ENCODE measurements around the gene TNKS1BP1.

The TNKS1BP1 gene

DNA sequence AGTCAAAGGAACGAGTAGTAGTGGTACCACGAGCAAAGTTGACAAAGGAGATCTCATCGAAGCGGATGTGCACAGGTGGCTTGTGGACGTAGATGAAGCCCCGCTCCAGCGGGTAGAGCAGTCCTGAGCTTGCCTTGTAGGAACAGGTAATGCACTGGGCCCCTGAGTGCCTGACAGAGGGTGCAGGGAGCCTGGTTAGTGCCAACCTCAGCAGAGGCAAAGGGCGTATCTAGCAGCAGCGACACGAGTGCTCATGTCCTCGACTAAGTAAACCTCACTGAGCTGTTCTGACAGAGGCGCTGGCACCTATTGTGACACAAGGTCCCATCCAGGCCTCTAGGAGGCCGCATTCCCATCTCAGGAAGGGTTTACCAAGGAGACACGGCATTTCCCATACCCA, 7.0 kb upstream of the TNKS1BP1 start:
- DNase-seq: no peak

DNA sequence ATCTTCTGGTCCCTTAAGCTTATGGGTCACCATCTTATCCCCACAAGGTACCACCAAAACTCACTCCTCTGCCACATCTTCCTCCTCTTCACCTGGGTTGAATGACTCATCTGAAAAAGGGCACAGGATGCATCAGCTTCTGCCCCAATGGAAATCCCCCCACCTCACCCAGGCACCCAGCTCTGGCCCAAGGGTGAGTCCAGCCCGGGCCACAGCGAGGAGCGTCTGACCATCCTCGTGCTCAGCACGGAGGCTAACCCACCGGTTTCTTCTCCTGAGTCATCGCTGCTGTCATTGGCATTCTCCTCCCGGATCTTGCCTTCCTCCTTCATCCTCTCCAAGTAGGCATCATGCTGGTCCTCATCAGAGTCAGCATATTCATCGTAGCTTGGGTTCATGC, 5.3 kb upstream of the TNKS1BP1 start:
- no peak for DNase-seq

DNA sequence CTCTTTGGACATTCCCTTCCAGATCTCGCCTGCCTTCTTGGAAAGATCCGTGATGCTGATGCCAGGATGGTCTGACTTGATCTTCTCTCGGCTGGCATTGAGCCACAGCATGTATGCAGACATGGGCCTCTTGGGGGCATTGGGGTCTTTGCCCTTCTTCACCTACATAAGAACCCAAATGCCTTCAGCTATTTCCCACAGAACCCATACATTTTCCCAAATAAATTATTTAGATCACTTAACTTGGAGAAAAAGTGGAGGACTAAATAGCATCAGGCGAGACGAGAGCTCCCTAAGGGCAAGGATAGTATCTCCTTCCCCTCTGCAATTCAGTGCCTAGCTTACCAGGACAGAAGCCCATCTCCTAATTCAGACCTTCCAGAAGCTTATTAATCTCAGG, 3.0 kb upstream of the TNKS1BP1 start:
- DNase-seq: no peak

DNA sequence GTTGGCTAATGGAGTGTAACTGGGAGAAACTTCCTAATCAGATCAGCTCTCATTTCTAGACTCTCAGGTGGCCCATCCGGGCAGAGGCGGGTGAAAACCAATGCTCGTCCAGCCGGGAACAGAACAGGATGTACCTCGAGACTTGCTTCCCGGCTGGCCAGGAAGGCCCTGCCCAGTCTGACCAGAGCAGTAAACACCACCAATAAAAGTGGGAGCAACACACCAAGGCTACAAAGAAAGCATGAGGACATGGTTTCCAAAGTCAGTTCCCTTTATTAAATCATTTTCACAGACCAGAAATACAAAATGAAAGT, 940 bp upstream of the TNKS1BP1 start:
- no peak for DNase-seq

DNA sequence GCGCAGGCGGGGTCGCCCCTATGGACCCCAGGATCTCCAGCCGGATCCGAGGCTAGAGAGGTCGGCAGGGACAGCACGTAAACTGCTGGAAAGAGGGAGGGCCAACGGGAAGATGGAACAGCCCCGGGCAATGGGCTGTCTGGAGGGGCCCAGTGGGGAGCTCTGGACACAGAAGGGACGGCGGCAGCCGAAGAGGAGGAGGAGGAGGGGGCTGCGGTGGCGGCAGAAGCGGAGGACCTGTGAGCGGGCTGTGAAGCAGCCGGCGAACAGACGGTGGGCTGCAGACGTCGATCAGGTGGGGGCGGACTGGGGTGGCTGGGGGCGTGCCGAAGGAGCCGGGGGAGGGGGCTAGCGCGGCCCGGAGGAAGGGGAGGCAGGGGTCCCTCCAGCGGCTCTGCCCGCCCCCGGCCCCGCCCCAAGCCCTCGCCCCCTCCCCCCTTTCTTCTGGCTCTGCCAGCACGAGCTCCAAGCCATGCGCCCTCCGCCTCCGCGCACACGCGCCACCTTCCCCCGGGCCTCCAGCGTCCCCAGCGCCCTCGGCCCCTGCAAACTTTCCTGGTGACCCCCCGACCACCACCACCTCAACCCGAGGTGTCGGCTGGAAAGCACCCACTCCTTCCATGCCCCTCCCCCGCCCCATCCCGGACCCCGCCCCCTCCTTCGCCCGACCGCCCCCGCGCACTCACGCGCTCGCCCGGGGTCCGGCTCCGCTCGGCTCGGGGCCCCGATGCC, 432 bp downstream of the TNKS1BP1 start:
- no peak for DNase-seq

DNA sequence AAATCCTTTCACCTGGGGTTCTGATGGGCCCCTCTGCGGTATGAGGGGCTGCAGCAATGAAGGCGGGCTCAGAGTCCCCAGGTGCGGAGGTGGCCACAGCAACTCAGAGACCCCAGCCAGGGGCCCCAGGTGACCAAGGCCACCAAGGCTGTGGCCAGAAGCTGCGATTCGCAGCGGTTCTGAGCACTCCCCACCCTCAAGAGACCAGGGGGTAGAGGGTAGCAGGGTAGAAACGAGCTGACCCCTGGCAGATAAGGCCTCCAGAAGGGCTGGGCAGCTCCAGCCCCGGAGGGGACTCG, 948 bp downstream of the TNKS1BP1 start:
- no peak for DNase-seq

DNA sequence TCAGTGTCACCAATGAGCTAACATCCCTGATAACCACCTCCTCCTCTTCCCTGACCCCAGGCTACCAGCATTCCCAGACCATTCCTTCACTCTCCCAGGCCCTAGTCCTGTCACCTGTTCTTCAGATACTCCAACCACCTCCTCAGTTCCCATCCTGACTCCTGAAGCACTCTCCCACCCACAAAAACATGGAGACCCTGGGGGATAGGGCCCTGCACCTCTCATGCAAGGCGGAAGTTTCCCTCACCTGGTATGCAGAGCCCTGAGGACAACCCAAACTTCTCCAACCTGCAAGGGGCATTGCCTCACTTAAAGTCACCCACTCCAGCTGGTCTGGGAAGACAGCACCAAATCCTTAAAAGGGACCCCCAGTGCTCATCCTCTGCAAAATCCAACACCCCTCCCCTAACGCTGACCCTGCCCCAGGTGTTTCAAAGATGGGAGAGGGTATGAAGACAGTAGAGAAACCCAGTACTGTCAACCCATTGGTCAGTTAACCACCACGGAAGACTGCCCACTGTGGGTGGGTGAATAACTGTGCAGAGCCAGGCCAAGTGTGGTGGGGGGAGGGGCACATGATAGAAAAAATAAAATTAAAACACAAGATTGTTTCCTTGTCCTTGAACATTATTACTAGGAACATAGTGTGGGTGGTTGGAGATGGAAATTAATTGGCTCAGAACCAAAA, 1.4 kb downstream of the TNKS1BP1 start:
- DNase-seq: no peak

DNA sequence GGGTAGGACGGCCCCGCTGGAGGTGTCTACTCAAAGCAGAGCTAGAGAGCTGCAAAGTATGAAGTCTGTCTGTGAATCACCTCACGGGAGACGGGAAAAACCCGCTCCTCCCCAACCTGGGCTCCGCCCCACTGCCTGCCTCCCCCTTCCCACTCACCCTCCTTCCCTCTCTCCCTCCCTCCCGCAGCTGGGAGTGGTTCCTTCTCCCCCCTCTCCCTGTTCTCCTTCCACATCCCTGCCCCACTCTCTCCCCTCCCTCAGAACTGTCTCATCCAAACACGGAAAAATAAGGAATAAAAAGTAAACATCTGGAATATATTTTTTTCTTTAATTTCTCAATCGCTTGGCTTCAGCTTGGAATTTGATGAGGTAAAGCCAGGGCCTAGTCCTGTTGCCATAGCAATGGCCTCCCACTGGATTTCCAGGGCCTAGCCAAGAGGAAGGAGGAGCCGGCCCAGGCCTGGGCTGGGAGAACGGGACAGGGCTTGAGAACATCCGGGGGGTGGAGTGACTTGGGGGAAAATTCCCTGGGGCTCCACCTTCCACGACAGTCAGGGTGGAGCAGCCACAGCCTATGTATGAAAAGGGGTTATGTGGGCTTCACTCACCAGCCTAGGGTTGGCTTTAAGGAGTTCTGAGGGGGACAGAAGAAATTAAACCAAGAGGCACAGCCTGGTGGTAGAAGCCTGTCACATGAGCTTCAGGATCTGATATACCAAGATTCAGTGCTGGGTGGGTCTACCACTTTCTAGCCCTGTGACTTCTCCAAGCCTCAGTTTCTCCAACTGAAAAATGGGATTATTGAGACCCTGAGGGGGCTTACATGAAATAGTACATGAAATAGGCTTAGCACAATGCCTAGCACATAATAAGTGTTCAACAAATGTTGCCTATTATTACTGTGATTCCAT, 2.2 kb downstream of the TNKS1BP1 start:
- DNase-seq: no peak

DNA sequence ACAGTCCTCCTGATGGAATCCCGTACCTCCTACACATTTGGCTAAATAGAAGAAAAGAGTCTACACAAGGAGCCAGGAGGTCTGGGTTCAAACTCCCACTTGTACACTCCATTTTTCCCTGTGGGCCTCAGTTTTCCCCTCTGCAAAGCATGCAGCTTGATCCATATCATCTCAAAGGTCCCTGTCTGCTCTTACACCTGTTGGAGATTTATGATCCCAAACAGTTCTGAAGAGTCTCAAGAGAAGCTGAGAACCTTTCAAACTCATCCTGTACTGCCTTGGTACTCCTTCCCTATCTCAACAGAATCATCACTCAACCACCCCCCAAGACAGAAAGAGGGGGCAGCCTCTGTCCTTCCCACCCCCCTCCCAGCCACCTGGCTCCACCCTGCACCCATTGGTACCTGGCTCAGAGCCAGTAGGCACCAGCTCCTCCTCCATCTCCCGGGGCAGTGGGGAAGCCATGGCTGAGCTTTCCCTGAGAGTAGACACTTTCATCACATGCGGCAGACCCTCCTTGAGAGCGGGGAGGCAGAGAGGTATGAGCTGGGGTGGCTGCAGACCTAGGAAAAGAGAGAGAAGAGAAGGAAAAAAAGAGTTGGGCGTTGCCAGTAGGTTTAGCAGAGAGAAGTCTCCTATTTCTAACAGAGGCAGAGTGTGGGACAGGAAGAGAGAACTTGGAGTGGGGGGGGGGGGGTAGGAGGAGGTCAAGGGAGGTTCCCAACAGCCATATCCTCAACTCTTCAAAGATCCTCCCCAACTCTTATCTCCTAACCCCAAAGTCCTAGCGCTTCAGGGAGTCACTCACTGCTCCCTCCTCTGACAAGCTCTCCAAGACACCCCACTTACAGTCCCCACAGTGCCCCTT, 3.1 kb downstream of the TNKS1BP1 start:
- DNase-seq: no peak

DNA sequence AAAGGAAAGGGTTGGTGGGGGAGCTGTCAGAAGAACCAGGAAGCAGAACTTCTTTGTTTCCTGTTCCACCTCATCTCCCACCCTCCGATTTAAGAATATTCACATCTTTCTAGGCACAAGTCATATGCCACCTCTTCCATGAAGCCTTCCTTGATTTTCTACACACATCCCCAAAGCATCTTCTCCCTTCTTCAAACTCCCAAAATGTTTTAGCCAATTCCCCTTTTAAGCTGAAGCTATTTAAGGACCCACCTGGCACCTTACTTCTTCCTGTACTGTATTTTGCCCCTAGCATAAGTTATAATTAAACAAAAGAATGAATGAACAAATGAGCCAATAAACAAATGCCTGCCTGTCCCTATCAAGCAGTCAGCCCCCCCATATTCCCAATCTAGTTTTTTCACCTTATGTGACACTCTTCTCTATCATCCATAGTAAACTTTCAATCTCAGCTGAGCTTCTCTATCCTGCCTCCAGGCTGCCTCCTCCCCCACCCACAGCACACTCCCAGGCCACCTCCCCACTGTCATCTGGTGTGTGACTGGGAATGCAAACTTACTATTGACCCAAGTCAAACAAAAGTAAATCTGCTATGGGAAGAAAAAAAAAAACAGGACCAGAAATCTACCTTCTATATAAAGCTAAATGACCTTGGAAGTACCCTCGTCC, 3.9 kb downstream of the TNKS1BP1 start:
- DNase-seq: no peak

DNA sequence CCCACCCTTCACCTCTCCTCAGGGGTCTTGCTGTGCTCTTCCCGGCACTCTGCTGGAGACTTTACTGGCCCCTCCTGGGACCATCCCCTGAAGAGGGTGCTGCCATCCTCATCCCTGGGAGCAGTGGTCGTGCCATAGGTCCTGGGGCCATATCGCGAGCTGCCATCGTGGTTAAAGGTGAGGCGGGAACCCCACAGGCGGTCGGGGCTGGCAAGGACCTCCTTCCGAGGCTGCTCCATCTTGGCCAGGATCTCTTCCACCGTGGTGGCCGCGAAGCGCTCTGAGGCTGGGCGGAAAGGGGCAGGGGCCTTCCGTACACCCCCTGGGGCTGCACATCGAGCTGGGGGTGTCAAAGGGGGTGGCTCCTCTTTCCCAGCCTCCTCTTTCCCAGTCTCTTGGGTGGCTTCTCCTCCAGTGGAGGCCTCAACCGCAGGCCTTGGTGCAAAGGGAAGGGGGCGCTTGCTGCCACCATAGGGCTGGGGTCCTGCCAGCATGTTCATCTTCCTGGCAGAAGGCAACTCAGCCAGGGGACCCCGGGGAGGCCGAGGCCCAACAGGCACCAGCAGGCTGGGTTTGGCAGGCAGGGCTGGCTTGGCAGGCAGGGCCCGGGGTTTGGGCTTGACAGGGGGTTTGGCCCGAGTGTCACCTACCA, 4.6 kb downstream of the TNKS1BP1 start:
- DNase-seq: no peak

DNA sequence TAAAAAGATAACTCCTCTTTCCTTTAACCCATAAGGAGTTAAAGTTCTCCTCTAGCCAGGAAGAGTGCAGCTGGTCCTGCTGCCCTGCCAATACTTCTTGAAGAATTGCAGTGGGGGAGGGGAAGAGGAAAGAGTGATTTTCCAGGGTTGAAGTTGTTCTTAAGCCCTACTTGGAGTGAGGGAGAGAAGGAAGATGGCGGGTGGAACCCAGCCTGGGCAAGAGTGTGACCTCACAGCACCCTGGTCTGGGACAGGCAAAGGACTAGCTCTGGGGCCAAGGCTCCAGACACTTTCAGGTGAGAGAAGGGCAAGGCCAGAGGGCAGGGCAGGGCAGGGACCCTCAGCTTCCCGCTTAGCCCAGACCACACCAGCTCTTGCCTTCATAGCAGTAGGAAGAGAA, 6.6 kb downstream of the TNKS1BP1 start:
- DNase-seq: no peak

DNA sequence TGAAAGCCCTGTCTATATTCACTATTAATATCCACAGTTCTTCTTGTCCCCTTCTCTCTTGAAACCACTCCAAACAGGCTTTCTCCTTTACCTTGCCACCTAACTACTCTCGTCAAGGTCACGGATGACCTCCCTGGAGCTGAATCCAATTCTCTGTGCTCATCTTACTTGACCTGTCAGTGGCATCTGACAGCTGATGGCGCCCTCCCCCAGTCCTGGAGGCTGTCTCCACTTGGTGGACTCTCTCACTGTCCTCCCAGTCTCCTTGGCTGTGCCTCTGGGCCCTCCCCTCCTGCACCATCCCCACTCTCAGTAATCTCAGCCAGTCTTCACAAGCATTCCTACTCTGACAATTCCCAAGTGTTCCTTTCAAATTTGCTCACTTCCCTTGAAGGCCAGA, 8.7 kb downstream of the TNKS1BP1 start:
- DNase-seq: no peak

DNA sequence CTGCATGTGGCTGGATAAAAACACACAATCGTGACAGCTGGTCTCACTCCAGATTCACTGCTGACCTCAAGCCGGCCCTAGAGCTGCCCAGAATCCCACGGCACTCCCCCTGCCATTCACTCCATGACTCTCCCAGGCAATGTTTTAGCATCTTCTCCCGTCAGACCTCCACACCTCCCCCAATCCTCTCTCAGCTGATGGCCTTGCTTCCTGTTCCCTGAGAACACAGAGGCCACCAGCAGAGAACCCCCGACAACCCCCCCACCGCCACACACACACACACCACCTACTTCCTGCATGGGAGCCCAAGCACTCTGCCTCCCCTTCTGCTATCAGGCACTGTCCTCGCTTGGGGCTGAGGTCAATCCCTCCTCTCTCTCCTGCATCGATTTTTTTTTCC, 9.3 kb downstream of the TNKS1BP1 start:
- no peak for DNase-seq

DNA sequence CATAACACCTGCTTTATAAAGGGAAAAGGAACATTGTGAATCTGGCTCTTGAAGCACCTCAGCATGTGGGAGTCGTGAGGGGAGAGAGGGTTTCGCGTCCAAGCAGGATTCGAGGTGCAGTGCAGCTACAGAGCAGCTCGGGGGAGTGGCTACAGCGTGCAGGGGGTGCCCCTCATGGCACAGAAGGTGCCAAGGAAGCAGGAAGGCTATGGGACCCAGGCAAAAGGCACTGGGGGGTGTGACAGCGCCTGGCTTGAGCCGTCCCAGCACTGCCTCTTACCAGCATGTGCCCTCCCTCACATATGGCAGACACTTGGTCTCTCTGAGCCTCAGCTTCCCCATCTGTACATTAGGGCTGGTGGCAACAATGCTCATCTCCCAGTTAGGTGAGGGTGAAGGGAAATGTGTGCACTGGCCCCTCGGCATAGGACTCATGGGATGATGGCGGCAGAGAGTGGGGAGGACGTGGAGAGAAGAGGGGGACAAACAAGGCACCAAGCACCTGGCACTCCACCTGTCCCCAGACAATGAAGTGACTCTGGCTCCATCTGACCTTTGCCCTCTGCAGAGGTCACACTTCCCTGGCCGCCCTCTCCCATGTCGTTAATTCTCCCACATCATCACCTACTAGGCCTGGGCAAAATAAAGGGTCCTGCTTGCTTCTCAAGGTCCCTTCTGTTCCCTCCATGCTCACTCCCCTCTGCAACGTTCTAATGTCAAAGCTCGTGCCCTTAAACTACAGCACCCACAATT, 10.4 kb downstream of the TNKS1BP1 start:
- no peak for DNase-seq

DNA sequence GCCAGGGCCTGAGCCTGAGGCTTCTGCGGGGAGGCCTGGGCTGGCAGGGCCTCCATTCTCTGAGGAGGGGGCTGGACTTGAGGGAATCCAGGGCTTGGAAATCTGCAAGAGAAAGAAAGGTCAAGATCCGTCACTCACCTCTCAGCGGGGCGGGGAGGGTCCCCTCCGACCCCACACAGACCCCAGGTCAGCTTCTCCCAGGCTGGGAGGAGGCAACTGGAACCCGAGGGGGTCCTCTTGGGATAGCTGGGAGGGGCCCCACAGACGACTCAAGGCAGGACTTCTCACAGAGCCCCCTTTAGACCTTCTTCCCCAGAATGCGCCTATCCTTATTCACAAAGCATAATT, 11.0 kb downstream of the TNKS1BP1 start:
- no peak for DNase-seq

DNA sequence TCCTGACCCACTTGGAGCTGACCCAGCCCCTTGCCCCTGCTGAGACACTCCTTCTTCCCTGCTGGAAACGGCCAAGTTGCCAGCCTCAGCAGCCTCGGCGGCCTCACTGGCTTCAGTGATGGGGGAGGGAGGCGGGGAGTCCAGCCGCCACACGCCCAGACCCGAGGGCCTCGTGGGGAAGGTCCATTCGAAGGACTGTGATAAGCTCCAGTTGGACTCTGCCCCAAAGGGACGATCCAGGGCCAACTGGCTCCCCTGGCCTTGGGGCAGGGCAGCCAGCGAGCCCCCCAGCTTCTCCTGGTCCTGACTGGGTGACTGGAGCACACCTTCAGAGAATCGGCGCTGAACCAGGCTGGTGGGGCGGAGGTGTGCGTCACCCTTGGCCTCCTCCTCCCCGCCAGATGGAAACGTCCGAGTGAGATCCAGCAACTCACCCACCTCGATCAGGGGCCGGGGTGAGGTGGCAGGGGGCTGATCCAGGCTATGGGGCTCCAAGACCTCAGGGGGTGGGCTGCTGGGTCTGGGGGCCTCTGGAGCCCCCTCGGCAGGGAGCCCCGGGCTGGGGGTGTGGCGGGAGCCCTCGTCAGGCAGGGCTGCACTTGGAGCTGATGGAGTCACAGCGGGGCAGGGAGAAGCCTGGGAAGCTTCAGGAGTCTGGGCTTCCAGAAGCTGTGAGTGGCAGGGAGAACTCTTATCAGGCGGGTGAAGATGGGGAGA, 11.5 kb downstream of the TNKS1BP1 start:
- no peak for DNase-seq

DNA sequence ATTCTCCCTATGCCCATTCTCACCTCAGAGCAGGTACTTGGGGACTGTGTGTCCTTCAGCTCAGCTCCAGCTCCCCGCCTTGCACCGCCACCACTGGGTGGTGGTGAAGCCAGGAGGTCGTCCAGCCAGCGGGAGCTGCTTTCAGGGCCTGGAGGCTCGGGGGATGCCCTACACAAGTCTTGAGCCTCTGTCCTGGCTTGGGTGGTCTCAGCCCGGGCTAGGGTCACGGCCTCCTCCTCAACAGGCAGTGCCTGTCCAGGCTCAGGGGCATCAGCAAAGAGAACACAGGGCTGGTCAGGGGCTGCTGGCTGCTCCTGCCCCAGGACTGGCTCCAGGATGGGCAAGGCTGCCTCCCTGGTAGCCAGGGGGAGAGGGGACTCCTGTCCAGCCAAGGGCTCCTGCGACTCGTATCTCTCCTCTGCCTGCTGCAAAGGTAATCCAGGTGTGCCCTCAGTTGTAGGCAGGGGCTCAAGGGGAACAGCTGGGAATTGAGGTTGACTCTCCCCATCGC, 12.2 kb downstream of the TNKS1BP1 start:
- DNase-seq: no peak

DNA sequence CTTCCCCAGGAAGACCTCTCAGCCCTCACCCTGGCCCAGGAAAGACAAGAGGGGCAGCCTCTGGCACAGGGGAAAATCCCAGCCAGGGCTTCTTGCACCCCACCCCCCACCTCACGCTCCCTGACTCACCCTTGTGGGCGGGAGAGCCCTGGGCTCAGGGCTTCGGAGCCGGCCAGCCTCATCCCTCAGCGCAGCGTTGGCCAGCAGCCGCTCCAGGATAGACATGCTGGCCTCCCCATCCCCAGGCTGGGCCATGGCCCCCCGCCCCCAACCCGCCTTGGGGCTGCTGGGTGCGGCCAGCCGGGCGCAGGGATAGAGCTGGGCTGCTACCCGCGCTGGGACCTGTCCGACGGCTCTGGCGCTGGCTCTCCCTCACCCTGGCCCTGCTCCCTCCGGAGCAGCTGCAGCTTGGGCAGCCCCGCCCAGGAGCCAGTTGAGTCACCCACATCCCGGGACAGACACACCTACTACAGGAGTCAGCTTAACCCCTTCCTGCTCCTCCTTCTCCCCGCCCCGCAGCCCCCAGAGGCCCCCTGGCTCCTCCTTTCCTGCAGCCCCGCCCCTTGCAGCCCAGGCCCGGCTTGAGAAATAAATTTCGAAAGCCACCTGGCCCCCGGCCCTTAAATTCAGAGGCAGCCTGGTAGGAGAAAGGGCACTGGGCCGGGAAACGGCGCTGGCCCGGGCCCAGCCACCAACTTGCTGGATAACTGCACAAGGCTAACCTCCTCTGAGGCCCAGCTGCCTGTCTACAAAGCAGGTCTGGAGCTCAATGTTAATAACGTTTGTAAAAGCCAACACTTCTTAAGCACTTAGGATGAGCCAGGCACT, 13.4 kb downstream of the TNKS1BP1 start:
- DNase-seq: peak; percentile 39

Measured in CD4-positive, alpha-beta T cell treated with Interleukin-10 for 1 hour (primary cell).